Immature natural killer cell (primary cell): ENCODE measurements around the gene NXPH1. TPM values are rescaled to one million over a fixed set of nuclear protein-coding genes. Genes with fewer than 3 reads are reported as not detected.

Experiments used
- DNase-seq, 3 donors: peaks; one replicate each; pipeline ENCODE4 v3.0.0; 2022; ENCODE audit warnings: mixed read lengths in 1 of 3
- H3K27ac Mint-ChIP-seq, 6 donors: one replicate each; pipeline ENCODE4 v1.8.0; 2020; ENCODE audit warnings: mixed read lengths in 6 of 6, mild to moderate bottlenecking in 5 of 6, inconsistent platforms in 4 of 6, moderate library complexity in 3 of 6
- H3K27me3 Mint-ChIP-seq, 3 donors: one replicate each; pipeline ENCODE4 v1.8.0; 2020 to 2021; ENCODE audit warnings: low read depth in 3 of 3, mild to moderate bottlenecking in 3 of 3, mixed read lengths in 3 of 3, moderate library complexity in 3 of 3, inconsistent platforms in 1 of 3
- H3K36me3 Mint-ChIP-seq, 3 donors: one replicate each; pipeline ENCODE4 v1.8.0; 2020; ENCODE audit warnings: mixed read lengths in 3 of 3, inconsistent platforms in 2 of 3, mild to moderate bottlenecking in 2 of 3
- H3K4me1 Mint-ChIP-seq, 2 donors: one replicate each; pipeline ENCODE4 v1.8.0; 2020; ENCODE audit warnings: inconsistent platforms in 2 of 2, mild to moderate bottlenecking in 2 of 2, mixed read lengths in 2 of 2, moderate library complexity in 1 of 2
- H3K4me3 Mint-ChIP-seq, 5 donors: one replicate each; pipeline ENCODE4 v1.8.0; 2020; ENCODE audit warnings: mild to moderate bottlenecking in 5 of 5, mixed read lengths in 5 of 5, inconsistent platforms in 3 of 5, moderate library complexity in 3 of 5
- H3K9me3 Mint-ChIP-seq, 6 donors: one replicate each; pipeline ENCODE4 v1.8.0; 2020; ENCODE audit warnings: mild to moderate bottlenecking in 6 of 6, mixed read lengths in 6 of 6, inconsistent platforms in 4 of 6, moderate library complexity in 3 of 6
- polyA plus RNA-seq, 3 donors: library from polyadenylated mRNA; unstranded; fragments of 300-500 nt; fragmentation: Illumina TruSeq; gene quantifications; one replicate each; pipeline ENCODE4 v1.2.3, GENCODE V29; 2021

NXPH1 gene
- polyA plus RNA-seq, 3 donors from 2014 or later: not detected

DNA sequence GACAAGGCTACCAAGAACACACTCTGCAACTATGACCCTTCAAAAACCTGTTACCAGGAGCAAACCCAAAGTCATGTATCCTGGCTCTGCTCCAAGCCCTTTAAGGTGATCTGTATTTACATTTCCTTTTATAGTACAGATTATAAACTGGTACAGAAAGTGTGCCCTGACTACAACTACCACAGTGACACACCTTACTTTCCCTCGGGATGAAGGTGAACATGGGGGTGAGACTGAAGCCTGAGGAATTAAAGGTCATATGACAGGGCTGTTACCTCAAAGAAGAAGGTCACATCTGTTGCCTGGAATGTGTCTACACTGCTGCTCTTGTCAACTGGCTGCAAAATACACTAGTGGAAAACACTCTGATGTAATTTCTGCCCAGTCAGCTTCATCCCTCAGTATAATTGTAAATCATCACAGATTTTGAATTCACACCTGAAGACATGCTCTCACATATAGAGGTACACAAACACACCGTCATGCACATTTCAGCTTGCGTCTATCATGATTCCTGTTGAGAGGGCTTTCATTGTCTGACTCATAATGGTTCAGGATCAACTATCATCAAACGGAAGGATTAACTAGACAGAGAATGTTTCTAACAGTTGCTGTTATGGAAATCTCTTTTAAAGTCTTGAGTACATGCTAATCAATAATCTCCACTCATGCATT lies 318.3 kb downstream of the NXPH1 start:
- H3K4me3 Mint-ChIP-seq: no peak overlapping the region
- no peaks in the 10 kb centered on the region for H3K4me1 Mint-ChIP-seq
- no peaks in the 10 kb centered on the region for H3K36me3 Mint-ChIP-seq
- no peak overlapping the region for H3K27ac Mint-ChIP-seq
- peaks cover 0 to 8% (median 3%) of the 10 kb centered on the region in 6 donors for H3K9me3 Mint-ChIP-seq
- no peak for DNase-seq
- peaks cover 0 to 2% (median 0%) of the 10 kb centered on the region in 3 donors for H3K27me3 Mint-ChIP-seq

DNA sequence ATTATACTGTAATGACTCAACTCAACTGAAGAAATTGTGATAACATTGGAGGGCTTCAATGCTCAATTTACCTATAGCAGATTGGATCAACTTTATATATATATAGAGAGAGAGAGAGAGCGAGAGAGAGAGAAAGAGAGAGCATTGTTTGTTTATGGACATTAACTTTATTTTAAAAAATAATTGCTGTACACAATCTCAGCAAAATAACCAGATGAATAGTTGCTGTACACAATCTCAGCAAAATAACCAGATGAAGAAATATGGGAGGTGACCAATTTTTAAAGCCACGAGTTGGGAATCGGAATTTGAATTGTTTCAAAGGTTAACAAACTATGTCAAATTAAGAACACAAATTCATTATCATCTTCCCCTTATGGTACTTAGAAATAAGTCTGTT lies 319.9 kb downstream of the NXPH1 start:
- Mint-ChIP-seq H3K4me1 (no peaks in the 10 kb centered on the region), H3K9me3 (peaks cover 0 to 19% (median 3%) of the 10 kb centered on the region in 6 donors), H3K27me3 (peaks cover 0 to 2% (median 0%) of the 10 kb centered on the region in 3 donors), H3K27ac (no peak overlapping the region), H3K36me3 (no peaks in the 10 kb centered on the region), H3K4me3 (no peak overlapping the region)
- no peak for DNase-seq

DNA sequence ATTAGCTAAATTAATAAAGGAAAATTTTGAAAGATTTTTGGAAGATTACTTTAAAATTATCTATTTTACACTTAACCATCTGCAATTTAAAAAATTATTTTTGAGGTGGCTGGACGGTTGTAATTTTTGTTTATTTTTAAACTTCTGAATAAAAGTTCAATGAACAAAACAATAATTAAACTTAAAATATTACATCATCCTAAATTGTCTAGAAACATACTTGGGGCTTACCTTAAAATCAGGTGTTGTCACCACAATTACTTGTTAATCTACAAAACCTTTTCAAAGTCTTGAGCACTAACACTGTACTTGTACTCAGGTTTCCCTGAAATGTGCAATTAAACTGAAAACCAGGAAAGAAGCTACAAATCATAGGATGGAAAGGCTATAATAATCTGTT lies 328.3 kb downstream of the NXPH1 start:
- H3K36me3 Mint-ChIP-seq: no peaks in the 10 kb centered on the region
- H3K27me3 Mint-ChIP-seq: peaks cover 0 to 3% (median 0%) of the 10 kb centered on the region in 3 donors
- no peaks in the 10 kb centered on the region for H3K4me1 Mint-ChIP-seq
- no peak overlapping the region for H3K4me3 Mint-ChIP-seq
- H3K27ac Mint-ChIP-seq: no peak overlapping the region
- H3K9me3 Mint-ChIP-seq: peaks cover 0 to 24% (median 4%) of the 10 kb centered on the region in 6 donors
- DNase-seq: no peak

DNA sequence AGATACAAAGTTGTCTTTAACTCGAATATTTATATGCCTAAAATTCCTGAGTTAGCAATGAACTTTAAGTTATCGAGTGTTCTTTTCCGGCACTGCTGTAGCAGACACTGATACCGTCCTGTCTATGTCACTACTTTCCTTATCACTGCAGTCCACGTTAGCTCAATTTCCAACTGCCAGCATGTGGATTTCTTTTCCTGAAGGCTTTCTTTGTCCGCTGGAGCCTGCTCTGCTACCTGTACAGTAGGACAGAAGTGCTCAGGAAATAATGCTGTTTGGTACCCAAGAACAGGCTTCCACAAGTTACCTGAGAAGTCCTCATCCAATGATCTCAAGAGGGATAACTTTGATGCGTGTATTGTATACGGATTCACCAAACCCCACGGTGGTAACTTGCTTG lies 329.4 kb downstream of the NXPH1 start:
- Mint-ChIP-seq H3K27ac (no peak overlapping the region), H3K36me3 (no peaks in the 10 kb centered on the region), H3K4me3 (no peak overlapping the region), H3K9me3 (peaks cover 0 to 15% (median 3%) of the 10 kb centered on the region in 6 donors), H3K27me3 (peaks cover 0 to 3% (median 0%) of the 10 kb centered on the region in 3 donors), H3K4me1 (no peaks in the 10 kb centered on the region)
- DNase-seq: no peak

DNA sequence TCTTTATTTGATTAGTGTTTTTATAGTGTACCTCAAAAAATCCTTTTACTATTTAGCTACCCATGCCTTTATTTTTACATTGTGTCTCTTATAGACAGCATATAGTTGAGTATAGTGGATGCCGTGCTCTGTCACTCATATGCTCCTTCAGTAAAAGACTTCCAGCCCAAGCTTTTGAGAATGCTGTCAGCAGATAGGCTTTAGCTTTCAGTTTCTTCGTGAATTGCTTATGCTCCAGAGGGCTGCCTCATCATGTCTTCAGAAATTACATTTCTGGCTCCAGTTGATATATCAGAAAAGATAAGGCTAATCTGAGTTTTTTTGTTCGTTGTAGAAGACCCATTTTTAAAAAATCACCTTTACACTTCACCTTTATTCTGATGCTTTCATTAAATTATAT lies 332.0 kb downstream of the NXPH1 start:
- no peaks in the 10 kb centered on the region for H3K36me3 Mint-ChIP-seq
- peaks cover 2 to 25% (median 5%) of the 10 kb centered on the region in 6 donors for H3K9me3 Mint-ChIP-seq
- H3K27me3 Mint-ChIP-seq: no peaks in the 10 kb centered on the region
- no peak for DNase-seq
- H3K4me3 Mint-ChIP-seq: no peak overlapping the region
- no peaks in the 10 kb centered on the region for H3K4me1 Mint-ChIP-seq
- H3K27ac Mint-ChIP-seq: no peak overlapping the region

DNA sequence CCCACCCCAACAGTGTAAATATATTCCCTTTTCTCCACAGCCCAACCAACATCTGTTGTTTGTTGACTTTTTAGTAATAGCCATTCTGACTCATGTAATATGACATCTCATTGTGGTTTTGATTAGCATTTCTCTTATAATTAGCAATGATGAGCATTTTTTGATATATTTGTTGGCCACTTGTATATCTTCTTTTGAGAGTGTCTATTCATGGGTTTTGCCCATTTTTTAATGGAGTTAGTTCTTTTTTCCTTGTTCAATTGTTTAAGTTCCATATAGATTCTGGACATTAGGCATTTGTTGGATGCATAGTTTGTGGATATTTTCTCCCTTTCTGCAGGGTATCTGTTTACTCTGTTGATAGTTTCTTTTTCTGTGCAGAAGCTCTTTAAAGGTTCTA lies 340.1 kb downstream of the NXPH1 start:
- DNase-seq: no peak
- Mint-ChIP-seq H3K9me3 (peaks cover 9 to 38% (median 17%) of the 10 kb centered on the region in 6 donors), H3K27me3 (no peaks in the 10 kb centered on the region), H3K36me3 (no peaks in the 10 kb centered on the region), H3K4me3 (no peak overlapping the region), H3K4me1 (no peaks in the 10 kb centered on the region), H3K27ac (no peak overlapping the region)

DNA sequence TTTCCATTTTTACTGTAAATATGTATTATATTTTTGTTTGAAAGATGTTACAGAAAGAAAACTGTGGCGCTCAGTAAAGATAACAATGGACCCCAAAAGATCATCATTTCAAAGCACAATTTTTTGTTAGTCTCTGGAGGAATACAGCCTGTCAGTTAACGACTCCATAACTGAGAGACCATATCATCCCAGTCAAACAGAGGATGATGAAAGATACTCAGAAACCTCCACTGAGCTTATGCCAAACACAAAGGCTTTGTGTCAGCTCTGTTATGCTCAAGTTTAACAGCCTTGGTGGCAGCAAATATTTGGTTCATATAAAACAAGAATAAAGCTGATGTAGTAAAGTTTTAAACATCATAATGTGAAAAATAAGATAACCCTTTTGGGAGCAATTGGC lies 345.1 kb downstream of the NXPH1 start:
- H3K27ac Mint-ChIP-seq: no peak overlapping the region
- H3K27me3 Mint-ChIP-seq: no peaks in the 10 kb centered on the region
- H3K9me3 Mint-ChIP-seq: peaks cover 5 to 36% (median 12%) of the 10 kb centered on the region in 6 donors
- H3K4me3 Mint-ChIP-seq: no peak overlapping the region
- no peaks in the 10 kb centered on the region for H3K36me3 Mint-ChIP-seq
- no peak for DNase-seq
- H3K4me1 Mint-ChIP-seq: no peaks in the 10 kb centered on the region

DNA sequence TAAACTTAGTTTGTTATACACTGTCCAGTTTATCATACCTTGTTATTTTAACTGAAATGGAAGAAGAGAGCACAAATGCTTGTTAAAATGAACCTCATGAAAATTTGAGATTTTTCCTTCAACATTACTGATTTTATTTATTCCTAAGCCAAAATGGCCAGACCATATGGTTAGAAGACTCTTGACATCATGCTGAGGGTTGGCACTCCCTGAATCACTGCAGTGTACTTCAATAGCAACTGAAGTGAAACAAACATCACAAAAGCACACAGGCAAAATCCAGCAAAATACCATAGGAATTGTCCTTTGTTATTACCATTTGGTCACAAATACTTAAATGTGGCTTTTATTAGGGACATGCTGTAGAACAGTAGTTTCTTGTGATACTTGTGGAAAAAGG lies 347.8 kb downstream of the NXPH1 start:
- Mint-ChIP-seq H3K27me3 (no peaks in the 10 kb centered on the region), H3K27ac (no peak overlapping the region)

DNA sequence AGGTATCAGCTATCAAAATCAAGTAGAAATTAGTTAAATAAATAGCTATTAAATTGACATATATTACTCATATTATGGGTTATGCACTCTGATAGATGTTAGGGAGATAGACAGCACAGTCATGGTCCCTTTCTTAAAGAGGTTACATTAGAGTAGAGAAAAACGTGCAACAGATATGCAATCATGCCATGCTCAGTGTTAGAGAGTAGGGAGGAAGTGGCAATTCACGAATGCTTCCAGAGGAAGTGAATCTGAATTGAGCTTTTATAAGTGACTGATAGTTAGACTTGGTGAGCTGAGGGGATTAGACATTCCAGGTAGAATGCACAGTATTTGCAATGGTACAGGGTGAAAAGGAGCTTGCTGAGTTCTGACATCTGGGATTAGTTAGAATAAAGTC lies 349.8 kb downstream of the NXPH1 start:
- no peak overlapping the region for H3K4me3 Mint-ChIP-seq
- no peaks in the 10 kb centered on the region for H3K4me1 Mint-ChIP-seq
- no peak overlapping the region for H3K27ac Mint-ChIP-seq
- H3K9me3 Mint-ChIP-seq: peaks cover 1 to 34% (median 9%) of the 10 kb centered on the region in 6 donors
- H3K27me3 Mint-ChIP-seq: no peaks in the 10 kb centered on the region
- H3K36me3 Mint-ChIP-seq: no peaks in the 10 kb centered on the region
- no peak for DNase-seq

More for the DNA sequence above, 347.8 kb downstream of the NXPH1 start:
- DNase-seq: no peak
- H3K9me3 Mint-ChIP-seq: peaks cover 0 to 37% (median 5%) of the 10 kb centered on the region in 6 donors
- no peaks in the 10 kb centered on the region for H3K36me3 Mint-ChIP-seq
- no peaks in the 10 kb centered on the region for H3K4me1 Mint-ChIP-seq
- H3K4me3 Mint-ChIP-seq: no peak overlapping the region

DNA sequence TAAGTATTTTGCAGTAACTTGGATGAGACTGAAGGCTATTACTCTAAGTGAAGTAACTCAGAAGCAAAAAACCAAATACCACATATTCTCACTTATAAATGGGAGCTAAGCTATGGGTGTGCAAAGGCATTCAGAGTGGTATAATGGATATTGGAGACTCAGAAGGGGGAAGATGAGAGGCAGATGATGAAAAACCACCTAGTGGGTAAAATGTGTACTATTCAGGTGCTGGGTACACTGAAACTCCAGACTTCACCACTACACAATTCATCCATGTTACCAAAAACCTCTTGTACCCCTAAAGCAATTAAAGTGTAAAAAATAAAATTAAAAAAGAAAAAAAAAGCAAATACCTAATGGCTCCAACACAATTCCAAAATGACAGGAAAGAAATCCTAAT lies 351.7 kb downstream of the NXPH1 start:
- Mint-ChIP-seq H3K27me3 (peaks cover 0 to 2% (median 0%) of the 10 kb centered on the region in 3 donors), H3K27ac (no peak overlapping the region), H3K4me3 (no peak overlapping the region), H3K36me3 (no peaks in the 10 kb centered on the region), H3K4me1 (no peaks in the 10 kb centered on the region), H3K9me3 (peaks cover 4 to 31% (median 11%) of the 10 kb centered on the region in 6 donors)
- DNase-seq: no peak

DNA sequence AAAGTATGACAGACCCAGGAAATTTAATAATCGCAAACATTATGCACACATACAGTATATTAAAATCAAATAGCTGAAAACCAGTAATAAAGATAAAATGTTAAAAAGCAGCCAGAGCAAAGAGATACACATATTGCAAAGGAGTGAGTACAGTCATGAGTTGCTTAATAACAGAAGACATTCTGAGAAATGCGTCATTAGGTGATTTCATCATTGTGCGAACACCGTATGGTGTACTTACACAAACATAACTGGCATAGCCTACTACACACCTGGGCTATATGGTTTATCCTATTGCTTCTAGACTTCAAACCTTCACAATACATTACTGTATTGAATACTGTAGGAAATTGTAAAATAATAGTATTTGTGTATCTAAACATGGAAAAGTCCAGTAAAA lies 367.6 kb downstream of the NXPH1 start:
- Mint-ChIP-seq H3K4me3 (no peak overlapping the region), H3K36me3 (no peaks in the 10 kb centered on the region), H3K4me1 (no peaks in the 10 kb centered on the region), H3K9me3 (peaks cover 0 to 35% (median 12%) of the 10 kb centered on the region in 6 donors), H3K27me3 (peaks cover 0 to 2% (median 0%) of the 10 kb centered on the region in 3 donors), H3K27ac (no peak overlapping the region)
- no peak for DNase-seq

Other genes starting within 250 kb of the NXPH1 start
- gene ICA1, start 171.4 kb upstream of the NXPH1 start, polyA plus RNA-seq: 1 to 10 TPM; 3.8 to 6.9 (median 5.0) TPM